BE2C (cell line): ENCODE data around the gene YJEFN3.
A peak's percentile ranks its signal among the peaks of the same experiment; 100 is the strongest.

Experiments
- DNase-seq: peaks from one replicate; pipeline ENCODE4 v3.0.0-alpha.2; 2020
- H3K27me3 ChIP-seq: fragments of 250-450 bp; sonication (Bioruptor Pico); 2 replicates; pipeline ENCODE4 v1.5.1; 2020; ENCODE audit warnings: mild to moderate bottlenecking
- H3K36me3 ChIP-seq: fragments of 250-450 bp; sonication (Bioruptor Pico); 2 replicates; pipeline ENCODE4 v1.5.1; 2020; ENCODE audit warnings: mild to moderate bottlenecking
- H3K4me1 ChIP-seq: fragments of 250-450 bp; sonication (Bioruptor Pico); 2 replicates; pipeline ENCODE4 v1.5.1; 2020
- H3K4me3 ChIP-seq: 2 replicates; pipeline ENCODE4 v1.5.1; 2011; ENCODE audit warnings: low read depth, low read length
- H3K9me3 ChIP-seq: fragments of 250-450 bp; sonication (Bioruptor Pico); 2 replicates; pipeline ENCODE4 v1.5.1; 2020
- CTCF ChIP-seq: IDR thresholded peaks from 2 replicates; pipeline ENCODE4 v1.5.1; 2012; ENCODE audit warnings: mild to moderate bottlenecking, low read depth, low read length

Gene YJEFN3

GRCh38 chr19:19568802-19569756 lies 40.4 kb downstream of the YJEFN3 start:
- Histone ChIP-seq H3K27me3 (no peaks in the 10 kb centered on the region), H3K4me1 (no peaks in the 10 kb centered on the region), H3K4me3 (no peak overlapping the region), H3K9me3 (peaks cover 3% of the 10 kb centered on the region; the same call in 1 of the 2 replicates), H3K36me3 (no peaks in the 10 kb centered on the region)
- no peak for TF ChIP-seq CTCF
- no peak for DNase-seq

GRCh38 chr19:19570571-19570970 lies 41.9 kb downstream of the YJEFN3 start:
- DNase-seq = no peak
- H3K9me3 ChIP-seq = peaks cover 3% of the 10 kb centered on the region; the same call in 1 of the 2 replicates
- no peak overlapping the region for H3K4me3 ChIP-seq
- no peaks in the 10 kb centered on the region for H3K27me3 ChIP-seq
- no peak for TF ChIP-seq CTCF
- no peaks in the 10 kb centered on the region for H3K4me1 ChIP-seq
- H3K36me3 ChIP-seq = no peaks in the 10 kb centered on the region

- Histone ChIP-seq H3K27me3 (no peaks in the 10 kb centered on the region), H3K9me3 (peaks cover 3% of the 10 kb centered on the region; the same call in 1 of the 2 replicates), H3K4me1 (no peaks in the 10 kb centered on the region), H3K4me3 (no peak overlapping the region), H3K36me3 (no peaks in the 10 kb centered on the region)
- DNase-seq = no peak
- no peak for TF ChIP-seq CTCF
Measured at GRCh38 chr19:19571071-19571786, 42.5 kb downstream of the YJEFN3 start.

- H3K4me3 ChIP-seq = no peak overlapping the region
- peaks cover 3% of the 10 kb centered on the region; the same call in 1 of the 2 replicates for H3K9me3 ChIP-seq
- no peaks in the 10 kb centered on the region for H3K4me1 ChIP-seq
- no peak for DNase-seq
- H3K36me3 ChIP-seq = no peaks in the 10 kb centered on the region
- no peak for TF ChIP-seq CTCF
- H3K27me3 ChIP-seq = no peaks in the 10 kb centered on the region
Measured at GRCh38 chr19:19575411-19575810, 46.7 kb downstream of the YJEFN3 start.

- no peaks in the 10 kb centered on the region for H3K4me1 ChIP-seq
- no peaks in the 10 kb centered on the region for H3K36me3 ChIP-seq
- DNase-seq = peak; percentile 34
- H3K4me3 ChIP-seq = no peak overlapping the region
- no peaks in the 10 kb centered on the region for H3K27me3 ChIP-seq
- H3K9me3 ChIP-seq = no peaks in the 10 kb centered on the region
- no peak for TF ChIP-seq CTCF
Measured at GRCh38 chr19:19578252-19578651, 49.5 kb downstream of the YJEFN3 start.
